Fibroblast of lung (primary cell): ENCODE results near the gene RPS6KA2. TPM values are rescaled to one million over a fixed set of nuclear protein-coding genes. Genes with fewer than 3 reads are reported as not detected.
"Not testable (repeated sequence)": the region's sequence is repeated elsewhere in the genome, so short reads cannot be mapped to it uniquely, and the experiment has no call there.

Source experiments
- DNase-seq, 2 donors: peaks; one replicate each; pipeline versions ENCODE4 v3.0.0 to v3.0.0-alpha.2; 2010; ENCODE audit warnings: low read depth in 2 of 2
- H2AFZ ChIP-seq: 2 replicates; pipeline ENCODE4 v1.5.1; 2012; ENCODE audit warnings: low read length, control low read depth, inconsistent platforms
- H3K27ac ChIP-seq: 2 replicates; pipeline ENCODE4 v1.5.1; 2011; ENCODE audit warnings: low read length, control low read depth; ENCODE audit not compliant: insufficient read depth
- H3K27me3 ChIP-seq: 2 replicates; pipeline ENCODE4 v1.5.1; 2011; ENCODE audit warnings: mild to moderate bottlenecking, low read length; ENCODE audit not compliant: control insufficient read depth, insufficient read depth
- H3K36me3 ChIP-seq: 2 replicates; pipeline ENCODE4 v1.5.1; 2011; ENCODE audit warnings: low read length; ENCODE audit not compliant: control insufficient read depth, insufficient read depth
- H3K4me1 ChIP-seq: 2 replicates; pipeline ENCODE4 v1.5.1; 2011; ENCODE audit warnings: low read length; ENCODE audit not compliant: control insufficient read depth, insufficient read depth; ENCODE audit errors: extremely low read depth
- H3K4me2 ChIP-seq: 2 replicates; pipeline ENCODE4 v1.5.1; 2011; ENCODE audit warnings: low read length, control low read depth; ENCODE audit not compliant: insufficient read depth; ENCODE audit errors: extremely low read depth
- H3K4me3 ChIP-seq, 4 experiments: fragments of 200-600 bp in 1 of 4; sonication (generic) in 1 of 4; replicated peaks in 1 of 4; 2 replicates each; pipeline ENCODE4 v1.5.1; 2011 to 2016; ENCODE audit warnings: low read length in 4 of 4, low read depth in 3 of 4, mild to moderate bottlenecking in 3 of 4, control low read depth in 2 of 4, inconsistent platforms in 1 of 4, mixed read lengths in 1 of 4; ENCODE audit not compliant: insufficient read depth in 1 of 4; ENCODE audit errors: control extremely low read depth in 1 of 4
- H3K79me2 ChIP-seq: 2 replicates; pipeline ENCODE4 v1.5.1; 2012; ENCODE audit warnings: mild to moderate bottlenecking, low read length, inconsistent platforms; ENCODE audit not compliant: control insufficient read depth, insufficient read depth
- H3K9ac ChIP-seq: 2 replicates; pipeline ENCODE4 v1.5.1; 2011; ENCODE audit warnings: mild to moderate bottlenecking, low read length, control low read depth; ENCODE audit not compliant: insufficient read depth
- H3K9me3 ChIP-seq: 2 replicates; pipeline ENCODE4 v1.5.1; 2012; ENCODE audit warnings: low read depth, low read length; ENCODE audit not compliant: control insufficient read depth, insufficient read depth
- H4K20me1 ChIP-seq: 2 replicates; pipeline ENCODE4 v1.5.1; 2011; ENCODE audit warnings: low read length; ENCODE audit not compliant: control insufficient read depth, insufficient read depth; ENCODE audit errors: extremely low read depth
- EZH2 ChIP-seq: IDR thresholded peaks from 2 replicates; pipeline ENCODE4 v1.5.1; 2012; ENCODE audit warnings: low read length, control low read depth, mild to moderate bottlenecking; ENCODE audit errors: missing control alignments
- polyA plus RNA-seq, 2 donors: library from polyadenylated mRNA; depleted of rRNA in 1 of 2; stranded (reverse) in 1 of 2; unstranded in 1 of 2; fragments of >200 nt; gene quantifications; 2 replicates each; pipeline ENCODE4 v1.2.1, GENCODE V29; 2011 to 2012; ENCODE audit warnings: missing spikeins in 1 of 2
- total RNA-seq: library from RNA; depleted of rRNA; stranded (reverse); fragments of >200 nt; gene quantifications from 2 replicates; pipeline ENCODE4 v1.2.1, GENCODE V29; 2014
- TF ChIP-seq, protein P1 (sequence below), 2 donors: IDR thresholded peaks in 1 of 2; conservative IDR thresholded peaks in 1 of 2; 1 replicate in 1 of 2; 2 replicates in 1 of 2; pipeline ENCODE4 v1.5.1; 2011 to 2012; ENCODE audit warnings: low read length in 2 of 2, control low read depth in 1 of 2, inconsistent platforms in 1 of 2, low read depth in 1 of 2, mild to moderate bottlenecking in 1 of 2

The RPS6KA2 gene
- total and polyA plus RNA-seq, 2 donors (not counting 1 experiment from before 2014, with no cell fraction given) = 66.8 to 116 TPM

DNA sequence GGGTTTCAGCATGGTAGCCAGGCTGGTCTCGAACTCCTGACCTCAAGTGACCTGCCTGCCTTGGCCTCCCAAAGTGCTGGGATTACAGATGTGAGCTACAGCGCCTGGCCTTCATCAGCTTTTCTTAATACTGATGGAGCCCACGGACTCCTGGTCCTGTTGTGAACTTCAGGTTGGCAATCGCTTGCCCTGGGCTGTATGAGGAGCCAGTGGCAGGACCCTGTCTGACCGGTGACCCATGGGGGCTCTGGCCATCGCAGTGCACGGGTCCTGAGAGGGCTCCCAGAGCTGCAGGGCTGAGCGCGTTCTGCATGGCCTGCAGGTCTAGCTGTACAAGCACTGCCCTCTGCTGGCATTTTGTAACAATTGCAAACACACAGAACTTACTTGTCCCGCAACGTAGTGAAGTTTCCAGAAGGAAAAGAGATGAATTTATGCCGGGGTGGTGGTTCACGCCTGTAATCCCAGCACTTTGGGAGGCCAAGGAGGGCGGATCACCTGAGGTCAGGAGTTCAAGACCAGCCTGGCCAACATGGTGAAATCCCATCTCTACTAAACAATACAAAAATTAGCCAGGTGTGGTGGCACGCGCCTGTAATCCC lies 226.3 kb downstream of the RPS6KA2 start:
- not testable (repeated sequence) for H4K20me1 ChIP-seq, H2AFZ ChIP-seq, H3K36me3 ChIP-seq, H3K27ac ChIP-seq, H3K9me3 ChIP-seq, H3K4me2 ChIP-seq, H3K9ac ChIP-seq, H3K27me3 ChIP-seq, H3K79me2 ChIP-seq, H3K4me3 ChIP-seq, H3K4me1 ChIP-seq
- TF ChIP-seq, protein P1, sequence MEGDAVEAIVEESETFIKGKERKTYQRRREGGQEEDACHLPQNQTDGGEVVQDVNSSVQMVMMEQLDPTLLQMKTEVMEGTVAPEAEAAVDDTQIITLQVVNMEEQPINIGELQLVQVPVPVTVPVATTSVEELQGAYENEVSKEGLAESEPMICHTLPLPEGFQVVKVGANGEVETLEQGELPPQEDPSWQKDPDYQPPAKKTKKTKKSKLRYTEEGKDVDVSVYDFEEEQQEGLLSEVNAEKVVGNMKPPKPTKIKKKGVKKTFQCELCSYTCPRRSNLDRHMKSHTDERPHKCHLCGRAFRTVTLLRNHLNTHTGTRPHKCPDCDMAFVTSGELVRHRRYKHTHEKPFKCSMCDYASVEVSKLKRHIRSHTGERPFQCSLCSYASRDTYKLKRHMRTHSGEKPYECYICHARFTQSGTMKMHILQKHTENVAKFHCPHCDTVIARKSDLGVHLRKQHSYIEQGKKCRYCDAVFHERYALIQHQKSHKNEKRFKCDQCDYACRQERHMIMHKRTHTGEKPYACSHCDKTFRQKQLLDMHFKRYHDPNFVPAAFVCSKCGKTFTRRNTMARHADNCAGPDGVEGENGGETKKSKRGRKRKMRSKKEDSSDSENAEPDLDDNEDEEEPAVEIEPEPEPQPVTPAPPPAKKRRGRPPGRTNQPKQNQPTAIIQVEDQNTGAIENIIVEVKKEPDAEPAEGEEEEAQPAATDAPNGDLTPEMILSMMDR (conservative IDR thresholded peaks at IDR 0.05 in 1 of 2, IDR thresholded peaks at IDR 0.05 in 1 of 2; ENCODE audit: low read depth in 1 of 2, low read length in 2 of 2) = peak; percentile 64 to 80
- DNase-seq = peak; percentile 62 to 84

DNA sequence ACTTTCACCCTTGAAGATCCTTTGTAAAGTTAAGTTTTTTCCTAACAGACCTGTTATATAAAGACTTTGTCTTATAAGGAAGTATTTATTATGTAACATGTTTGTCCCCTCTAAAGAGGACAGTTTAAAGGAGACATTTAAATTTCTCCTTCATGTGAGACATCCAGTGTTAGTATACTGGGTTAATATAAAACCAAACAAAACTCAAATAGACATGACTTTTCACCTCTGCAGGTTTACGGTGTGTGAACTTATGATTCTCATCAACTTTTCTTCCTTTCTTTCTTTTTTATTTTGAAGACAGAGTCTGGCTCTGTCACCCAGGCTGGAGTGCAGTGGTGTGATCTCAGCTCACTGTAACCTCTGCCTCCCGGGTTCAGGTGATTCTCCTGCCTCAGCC lies 226.9 kb downstream of the RPS6KA2 start:
- H3K4me1 ChIP-seq = peaks cover 3% of the 10 kb centered on the region
- H3K9me3 ChIP-seq = no peaks in the 10 kb centered on the region
- H4K20me1 ChIP-seq = no peaks in the 10 kb centered on the region
- H3K27ac ChIP-seq = no peak overlapping the region
- no peak overlapping the region for H2AFZ ChIP-seq
- no peak overlapping the region for H3K4me3 ChIP-seq
- no peaks in the 10 kb centered on the region for H3K79me2 ChIP-seq
- no peaks in the 10 kb centered on the region for H3K27me3 ChIP-seq
- no peak for TF ChIP-seq EZH2
- TF ChIP-seq, protein P1 (conservative IDR thresholded peaks at IDR 0.05 in 1 of 2, IDR thresholded peaks at IDR 0.05 in 1 of 2; ENCODE audit: low read depth in 1 of 2, low read length in 2 of 2) = no peak
- no peak for DNase-seq
- H3K9ac ChIP-seq = no peak overlapping the region
- H3K36me3 ChIP-seq = no peaks in the 10 kb centered on the region
- H3K4me2 ChIP-seq = no peak overlapping the region

DNA sequence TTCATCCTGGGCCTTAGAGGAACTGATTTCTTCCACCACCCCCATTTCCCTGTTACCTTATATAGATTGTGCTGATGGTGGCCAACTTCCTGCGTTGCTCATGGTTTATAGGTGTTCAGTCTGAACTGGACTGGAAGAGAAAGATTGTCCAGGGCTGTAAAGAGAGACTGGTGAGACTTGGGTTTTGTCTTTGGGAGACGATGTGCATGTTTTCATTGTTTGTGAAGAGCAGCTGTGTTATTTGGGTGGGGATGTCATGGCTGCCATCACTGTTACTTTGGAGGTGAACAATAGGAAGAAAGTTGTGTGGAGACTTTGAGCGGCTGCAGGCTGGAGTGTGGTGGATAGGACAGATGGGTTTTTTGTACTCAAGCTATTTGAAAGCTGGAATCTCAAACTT lies 228.7 kb downstream of the RPS6KA2 start:
- no peak overlapping the region for H3K4me3 ChIP-seq
- peaks cover 3% of the 10 kb centered on the region for H3K4me1 ChIP-seq
- no peak overlapping the region for H3K27ac ChIP-seq
- H3K27me3 ChIP-seq = peaks cover 5% of the 10 kb centered on the region
- H2AFZ ChIP-seq = no peak overlapping the region
- no peak for TF ChIP-seq EZH2
- TF ChIP-seq, protein P1 (conservative IDR thresholded peaks at IDR 0.05 in 1 of 2, IDR thresholded peaks at IDR 0.05 in 1 of 2; ENCODE audit: low read depth in 1 of 2, low read length in 2 of 2) = no peak
- H3K9me3 ChIP-seq = no peaks in the 10 kb centered on the region
- no peak overlapping the region for H3K4me2 ChIP-seq
- H3K9ac ChIP-seq = no peak overlapping the region
- no peaks in the 10 kb centered on the region for H3K36me3 ChIP-seq
- no peaks in the 10 kb centered on the region for H3K79me2 ChIP-seq
- no peak for DNase-seq
- H4K20me1 ChIP-seq = no peaks in the 10 kb centered on the region
